Activated B cell treated with CpG ODN at 0.5 μM for 24 hours (primary cell): ENCODE measurements around the gene EPS8L3. TPM values are rescaled to one million over a fixed set of nuclear protein-coding genes. Genes with fewer than 3 reads are reported as not detected.

Source experiments
- ATAC-seq: fragments of 200-7000 bp; cut with Tn5 transposase; one replicate; pipeline ENCODE4 v1.10.0; 2021; ENCODE audit warnings: low read depth, mild to moderate bottlenecking, moderate library complexity
- CTCF ChIA-PET: fragments of 350-600 bp; sonication (Branson Sonifier 250); formaldehyde crosslinking; loops from one replicate; lab custom pipeline; 2021; ENCODE audit warnings: antibody characterized with exemption; lab: Charles Lee
- POLR2A ChIA-PET: fragments of 350-600 bp; sonication (Branson Sonifier 250); formaldehyde crosslinking; loops from one replicate; lab custom pipeline; 2021; ENCODE audit warnings: antibody characterized with exemption; lab: Charles Lee
- DNase-seq: peaks from one replicate; pipeline ENCODE4 v3.0.0; 2022
- H3K27ac Mint-ChIP-seq: one replicate; pipeline ENCODE4 v1.8.0; 2020; ENCODE audit warnings: mixed read lengths
- H3K27me3 Mint-ChIP-seq: one replicate; pipeline ENCODE4 v1.8.0; 2021; ENCODE audit warnings: mixed read lengths
- H3K36me3 Mint-ChIP-seq: one replicate; pipeline ENCODE4 v1.8.0; 2021; ENCODE audit warnings: low read depth, mixed read lengths
- H3K4me1 Mint-ChIP-seq: one replicate; pipeline ENCODE4 v1.8.0; 2021; ENCODE audit warnings: mixed read lengths
- H3K4me3 Mint-ChIP-seq: one replicate; pipeline ENCODE4 v1.8.0; 2020; ENCODE audit warnings: mild to moderate bottlenecking, mixed read lengths
- H3K9me3 Mint-ChIP-seq: one replicate; pipeline ENCODE4 v1.8.0; 2020; ENCODE audit warnings: mixed read lengths
- CTCF ChIP-seq: fragments of 200-600 bp; IDR thresholded peaks from one replicate; pipeline ENCODE4 v1.8.0; 2022; ENCODE audit warnings: antibody characterized with exemption, mild to moderate bottlenecking
- intact Hi-C: fragments of 100-400 bp; cut with micrococcal nuclease; formaldehyde crosslinking; loops from one replicate; pipeline ENCODE4 v1.15.1; 2024
- total RNA-seq: library from RNA; stranded (reverse); gene quantifications from 2 replicates; pipeline ENCODE4 v1.2.3, GENCODE V29; 2022

The EPS8L3 gene
- total RNA-seq = not detected in 2 replicates

- H3K9me3 Mint-ChIP-seq = no peaks in the 10 kb centered on the region
- CTCF ChIA-PET = interaction anchor here (1.0 kb wide), 1 partner anchor 123 kb away, joined by 3 read pairs; no protein-coding TSS in a partner anchor
These were observed at the start of gene EPS8L3 for GRCh38 chr1:109763646-109764415. Gene EPS8L3, minus strand, starts transcription at chr1:109763923. Its CDS starts 2,174 bp downstream, at chr1:109761749.

GRCh38 chr1:109812691-109813393 lies 49.1 kb upstream of the EPS8L3 start:
- Mint-ChIP-seq H3K4me1 (peaks cover 57% of the 10 kb centered on the region), H3K27me3 (peaks cover 2% of the 10 kb centered on the region), H3K4me3 (no peak overlapping the region), H3K27ac (no peak overlapping the region), H3K9me3 (peaks cover 4% of the 10 kb centered on the region), H3K36me3 (no peaks in the 10 kb centered on the region)
- ATAC-seq (no peak), DNase-seq (no peak)
- POLR2A ChIA-PET = interaction anchor here (0.7 kb wide), 1 partner anchor 157 kb away, joined by 3 read pairs; no protein-coding TSS in a partner anchor
- CTCF ChIA-PET = no interaction called here
- intact Hi-C loops = no loop called here
- no peak for TF ChIP-seq CTCF

More at GRCh38 chr1:109763646-109764415, at the start of gene EPS8L3:
- Mint-ChIP-seq H3K27ac (no peak within 1 kb of the TSS), H3K4me3 (no peak within 1 kb of the TSS), H3K27me3 (no peaks in the 10 kb centered on the region), H3K36me3 (no peaks in the 10 kb centered on the region), H3K4me1 (no peaks in the 10 kb centered on the region)
- POLR2A ChIA-PET = no interaction called here
- TF ChIP-seq CTCF = no peak
- no peak for ATAC-seq
- DNase-seq = no peak
- intact Hi-C loops = no loop called here

GRCh38 chr1:109808703-109809102 lies 45.0 kb upstream of the EPS8L3 start:
- H3K36me3 Mint-ChIP-seq = no peaks in the 10 kb centered on the region
- intact Hi-C loops = no loop called here
- H3K4me1 Mint-ChIP-seq = peaks cover 30% of the 10 kb centered on the region
- no peak for DNase-seq
- no peak for TF ChIP-seq CTCF
- ATAC-seq = no peak
- CTCF ChIA-PET = no interaction called here
- POLR2A ChIA-PET = no interaction called here
- H3K27me3 Mint-ChIP-seq = peaks cover 2% of the 10 kb centered on the region
- H3K9me3 Mint-ChIP-seq = no peaks in the 10 kb centered on the region
- no peak overlapping the region for H3K4me3 Mint-ChIP-seq
- no peak overlapping the region for H3K27ac Mint-ChIP-seq

- H3K4me1 Mint-ChIP-seq = peaks cover 25% of the 10 kb centered on the region
- H3K27me3 Mint-ChIP-seq = peaks cover 2% of the 10 kb centered on the region
- POLR2A ChIA-PET = no interaction called here
- no peaks in the 10 kb centered on the region for H3K9me3 Mint-ChIP-seq
- no peak overlapping the region for H3K4me3 Mint-ChIP-seq
- ATAC-seq = no peak
- H3K36me3 Mint-ChIP-seq = no peaks in the 10 kb centered on the region
- no peak overlapping the region for H3K27ac Mint-ChIP-seq
- no peak for TF ChIP-seq CTCF
- intact Hi-C loops = no loop called here
- CTCF ChIA-PET = no interaction called here
- no peak for DNase-seq
These were observed 44.3 kb upstream of the EPS8L3 start for GRCh38 chr1:109807822-109808680.
